Uterus (tissue), 4 donors: ENCODE measurements around the gene TRIM65. TPM values are rescaled to one million over a fixed set of nuclear protein-coding genes. Genes with fewer than 3 reads are reported as not detected.

Experiments used
- DNase-seq, 2 donors: peaks; one replicate each; pipeline ENCODE4 v3.0.0-alpha.2; 2019 to 2020
- H3K27ac ChIP-seq, 2 donors: fragments of 200-600 bp; sonication (generic); 1 replicate in 1 of 2; 2 replicates in 1 of 2; pipeline ENCODE4 v1.5.1; 2016 to 2018
- H3K27me3 ChIP-seq, 2 donors: fragments of 200-600 bp; sonication (generic); one replicate each; pipeline ENCODE4 v1.5.1; 2018 to 2019; ENCODE audit warnings: control low read depth in 1 of 2
- H3K36me3 ChIP-seq, 2 donors: fragments of 200-600 bp; sonication (generic); one replicate each; pipeline ENCODE4 v1.5.1; 2019; ENCODE audit warnings: control low read depth in 1 of 2
- H3K4me1 ChIP-seq, 2 donors: fragments of 200-600 bp; sonication (generic); one replicate each; pipeline ENCODE4 v1.5.1; 2018 to 2019; ENCODE audit warnings: control low read depth in 1 of 2
- H3K4me3 ChIP-seq, 2 donors: fragments of 200-600 bp; sonication (generic); 1 replicate in 1 of 2; 2 replicates in 1 of 2; pipeline ENCODE4 v1.5.1; 2018 to 2019; ENCODE audit warnings: mild to moderate bottlenecking in 1 of 2
- H3K9me3 ChIP-seq, 2 donors: fragments of 200-600 bp; sonication (generic); one replicate each; pipeline ENCODE4 v1.5.1; 2019; ENCODE audit warnings: control low read depth in 1 of 2
- POLR2A ChIP-seq, 2 donors: fragments of 450-650 bp; IDR thresholded peaks; one replicate each; pipeline ENCODE4 v1.6.1; 2016; ENCODE audit warnings: antibody characterized with exemption in 2 of 2, mild to moderate bottlenecking in 1 of 2, moderate library complexity in 1 of 2
- intact Hi-C: fragments of 100-400 bp; cut with DNase I; formaldehyde crosslinking; loops from one replicate; pipeline ENCODE4 v1.15.1; 2023; ENCODE audit warnings: low total_unique reads
- total RNA-seq, 4 donors: library from RNA; depleted of rRNA in 3 of 4; stranded (reverse); fragments of >200 nt in 3 of 4; gene quantifications; one replicate each; pipeline versions ENCODE4 v1.1.0 to v1.2.4, GENCODE V29; 2014 to 2023
- TF ChIP-seq, protein P1 (sequence below), 4 experiments: fragments of 200-600 bp in 2 of 4; fragments of 450-650 bp in 2 of 4; sonication (generic) in 2 of 4; IDR thresholded peaks; one replicate each; pipeline ENCODE4 v1.5.1; 2016 to 2019; ENCODE audit warnings: antibody characterized with exemption in 4 of 4, mild to moderate bottlenecking in 2 of 4, moderate library complexity in 1 of 4
- donor health status: DM: yes; HTN: yes; CAD: no.

TRIM65 gene
- total RNA-seq, 4 donors from 2014 or later: 20.0 to 36.9 (median 30.1) TPM

DNA sequence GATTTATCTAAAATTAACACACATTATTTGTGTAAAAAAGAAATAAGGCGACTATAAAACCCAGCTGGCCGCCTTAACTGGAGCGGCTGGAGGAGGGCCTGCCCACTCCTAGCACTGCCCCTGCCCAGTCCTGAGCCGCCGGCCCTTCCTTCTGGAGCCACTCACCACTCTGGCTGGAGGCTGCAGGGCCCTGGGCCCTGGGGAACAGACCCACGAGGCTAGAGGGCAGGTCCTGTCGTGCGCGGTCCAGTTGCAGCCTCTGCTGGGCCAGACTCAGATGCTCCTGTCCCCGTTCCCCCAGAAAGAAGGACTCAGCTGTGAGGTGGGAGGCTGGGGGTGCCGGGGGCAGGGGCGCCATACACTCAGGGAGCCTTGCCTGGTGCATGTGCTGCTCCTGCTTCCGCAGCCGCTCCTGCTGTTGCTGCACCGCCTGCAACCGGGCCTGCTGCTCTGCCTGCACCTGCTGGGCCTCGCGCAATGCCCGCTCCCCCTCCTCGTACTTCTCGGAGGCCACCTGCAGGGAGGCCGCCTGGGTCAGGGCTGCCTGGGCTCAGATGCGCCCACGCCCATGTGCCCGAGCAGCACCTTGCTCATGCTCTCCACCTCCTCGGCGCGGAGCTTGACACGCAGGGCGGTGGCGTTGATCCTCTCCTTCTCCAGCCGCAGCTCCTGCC is 16.9 kb upstream of the TRIM65 start:
- Histone ChIP-seq H3K27me3 (no peaks in the 10 kb centered on the region), H3K4me3 (no peak overlapping the region), H3K9me3 (no peaks in the 10 kb centered on the region), H3K27ac (no peak overlapping the region), H3K36me3 (no peaks in the 10 kb centered on the region), H3K4me1 (peaks cover 0 to 4% of the 10 kb centered on the region in 2 donors)
- TF ChIP-seq POLR2A (IDR thresholded peaks at IDR 0.05): no peak
- TF ChIP-seq, protein P1, sequence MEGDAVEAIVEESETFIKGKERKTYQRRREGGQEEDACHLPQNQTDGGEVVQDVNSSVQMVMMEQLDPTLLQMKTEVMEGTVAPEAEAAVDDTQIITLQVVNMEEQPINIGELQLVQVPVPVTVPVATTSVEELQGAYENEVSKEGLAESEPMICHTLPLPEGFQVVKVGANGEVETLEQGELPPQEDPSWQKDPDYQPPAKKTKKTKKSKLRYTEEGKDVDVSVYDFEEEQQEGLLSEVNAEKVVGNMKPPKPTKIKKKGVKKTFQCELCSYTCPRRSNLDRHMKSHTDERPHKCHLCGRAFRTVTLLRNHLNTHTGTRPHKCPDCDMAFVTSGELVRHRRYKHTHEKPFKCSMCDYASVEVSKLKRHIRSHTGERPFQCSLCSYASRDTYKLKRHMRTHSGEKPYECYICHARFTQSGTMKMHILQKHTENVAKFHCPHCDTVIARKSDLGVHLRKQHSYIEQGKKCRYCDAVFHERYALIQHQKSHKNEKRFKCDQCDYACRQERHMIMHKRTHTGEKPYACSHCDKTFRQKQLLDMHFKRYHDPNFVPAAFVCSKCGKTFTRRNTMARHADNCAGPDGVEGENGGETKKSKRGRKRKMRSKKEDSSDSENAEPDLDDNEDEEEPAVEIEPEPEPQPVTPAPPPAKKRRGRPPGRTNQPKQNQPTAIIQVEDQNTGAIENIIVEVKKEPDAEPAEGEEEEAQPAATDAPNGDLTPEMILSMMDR (IDR thresholded peaks at IDR 0.05): no peak
- no peak for DNase-seq
- intact Hi-C loops: no loop called here

DNA sequence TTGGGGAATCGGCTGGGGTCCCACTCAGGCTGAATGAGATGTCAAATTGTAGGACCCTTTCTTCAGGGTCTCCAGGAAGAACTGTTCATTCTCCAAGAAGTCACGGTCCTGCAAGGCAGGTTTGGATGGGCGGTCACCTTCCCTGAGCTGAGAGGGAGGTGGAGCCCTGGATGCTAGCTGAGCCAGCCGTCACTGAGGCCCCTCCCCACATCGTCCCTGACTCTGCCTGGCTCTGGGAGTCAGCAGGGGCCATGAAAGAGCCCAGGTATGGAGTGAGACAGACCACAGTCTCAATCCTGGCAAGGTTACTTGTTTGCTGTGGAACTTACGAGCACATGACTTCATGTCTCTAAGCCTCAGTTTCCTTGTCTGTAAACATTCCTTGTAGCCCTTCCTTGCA is 13.9 kb upstream of the TRIM65 start:
- no peak for TF ChIP-seq POLR2A (IDR thresholded peaks at IDR 0.05)
- TF ChIP-seq, protein P1 (IDR thresholded peaks at IDR 0.05): no peak
- H3K27ac ChIP-seq: peak overlapping the region; percentile 39 to 81

DNA sequence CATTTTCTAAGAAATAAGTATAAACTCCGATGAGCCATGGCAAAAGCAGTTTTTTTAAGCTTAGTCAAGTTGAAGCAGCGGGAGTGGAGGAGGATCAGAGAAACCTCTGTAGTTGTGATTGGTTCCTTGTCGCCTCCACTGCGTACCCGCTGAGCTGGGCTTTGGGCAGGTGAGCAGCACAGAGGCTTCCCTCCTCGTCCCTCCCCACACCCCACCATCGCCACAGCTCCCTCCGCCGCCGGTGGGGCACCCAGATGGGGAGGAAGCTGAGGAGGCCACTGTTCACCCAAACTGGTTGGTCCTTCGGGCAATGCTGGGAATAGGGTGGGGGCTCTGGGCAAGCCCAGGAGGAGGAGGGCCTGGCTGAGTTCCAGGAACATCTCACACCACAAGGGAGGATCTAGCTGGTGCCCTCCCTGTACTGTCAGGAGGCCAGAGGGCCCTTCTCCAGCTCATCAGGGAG is 13.1 kb upstream of the TRIM65 start:
- no peaks in the 10 kb centered on the region for H3K27me3 ChIP-seq
- intact Hi-C loops: no loop called here
- H3K27ac ChIP-seq: peak overlapping the region; percentile 39 to 81
- no peak overlapping the region for H3K4me3 ChIP-seq
- TF ChIP-seq, protein P1 (IDR thresholded peaks at IDR 0.05): no peak
- no peak for TF ChIP-seq POLR2A (IDR thresholded peaks at IDR 0.05)
- no peaks in the 10 kb centered on the region for H3K36me3 ChIP-seq
- DNase-seq: peak; percentile 80 to 87
- H3K4me1 ChIP-seq: peaks cover 0 to 4% of the 10 kb centered on the region in 2 donors
- H3K9me3 ChIP-seq: no peaks in the 10 kb centered on the region

More for the DNA sequence above, 13.9 kb upstream of the TRIM65 start:
- intact Hi-C loops: no loop called here
- Histone ChIP-seq H3K27me3 (no peaks in the 10 kb centered on the region), H3K4me1 (peaks cover 0 to 4% of the 10 kb centered on the region in 2 donors), H3K9me3 (no peaks in the 10 kb centered on the region), H3K4me3 (no peak overlapping the region), H3K36me3 (no peaks in the 10 kb centered on the region)
- no peak for DNase-seq

DNA sequence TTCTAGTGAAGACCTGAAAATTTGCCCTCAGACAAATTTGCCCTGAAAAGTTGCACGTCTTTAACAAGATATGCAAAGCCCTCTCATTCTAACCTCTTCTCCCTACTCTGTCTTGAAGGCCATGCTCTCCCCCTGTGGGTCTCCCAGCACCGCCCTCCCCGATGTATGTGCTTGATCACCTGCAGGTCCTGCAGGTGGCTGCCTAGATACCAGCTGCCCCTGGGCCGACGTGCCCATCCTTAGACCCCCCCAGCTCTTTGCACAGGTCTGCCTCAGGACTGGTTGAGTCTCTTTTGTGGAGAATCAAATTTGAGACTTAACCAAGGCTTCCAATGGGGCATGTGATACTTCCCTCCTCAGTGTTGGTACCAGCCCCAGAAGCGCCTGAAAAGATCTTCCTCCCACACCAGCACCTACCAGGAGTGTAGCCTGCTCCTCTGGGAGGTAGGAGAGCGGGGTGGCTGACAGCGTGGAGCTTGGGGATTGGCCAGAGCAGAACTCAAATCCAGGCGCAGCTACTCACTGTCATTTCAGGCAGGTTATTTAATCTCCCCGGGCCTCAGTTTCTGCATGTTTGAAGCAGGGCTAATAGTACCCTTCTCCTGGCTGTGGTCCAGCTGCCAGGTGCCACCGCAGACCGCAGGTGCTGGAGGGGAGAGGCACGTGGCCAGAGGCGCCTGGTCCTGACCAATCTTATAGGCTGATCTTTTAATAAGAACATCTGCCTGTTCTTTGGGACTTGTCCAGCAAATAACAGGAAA is 12.5 kb upstream of the TRIM65 start:
- Histone ChIP-seq H3K9me3 (no peaks in the 10 kb centered on the region), H3K36me3 (no peaks in the 10 kb centered on the region), H3K27ac (peak overlapping the region; percentile 39 to 81), H3K27me3 (no peaks in the 10 kb centered on the region), H3K4me1 (peaks cover under 1 to 4% of the 10 kb centered on the region in 2 donors), H3K4me3 (no peak overlapping the region)
- peak in 1 of 2 donors; percentile 24 for DNase-seq
- intact Hi-C loops: no loop called here
- TF ChIP-seq, protein P1 (IDR thresholded peaks at IDR 0.05): no peak
- no peak for TF ChIP-seq POLR2A (IDR thresholded peaks at IDR 0.05)

DNA sequence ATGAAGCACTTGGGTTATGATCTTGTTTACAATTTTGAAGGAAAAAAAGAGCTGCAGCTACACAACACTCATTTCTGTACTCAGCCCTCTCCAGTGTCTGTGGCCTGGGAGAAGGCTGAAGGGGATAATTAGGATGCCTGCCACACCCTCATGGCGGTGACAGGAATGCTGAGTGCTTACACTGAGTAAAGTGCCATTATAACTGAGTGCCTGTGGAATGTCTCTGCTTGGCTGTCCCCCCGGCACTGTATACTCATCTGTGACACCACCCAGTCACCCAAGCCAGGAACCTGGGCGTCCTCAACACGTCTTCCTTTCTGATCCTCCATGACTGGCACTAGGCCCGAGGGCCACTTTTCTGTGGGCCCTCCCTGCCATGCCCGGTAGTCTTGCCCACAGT is 11.4 kb upstream of the TRIM65 start:
- H3K27ac ChIP-seq: no peak overlapping the region
- DNase-seq: no peak
- no peak for TF ChIP-seq POLR2A (IDR thresholded peaks at IDR 0.05)
- TF ChIP-seq, protein P1 (IDR thresholded peaks at IDR 0.05): no peak

More for the DNA sequence above, 11.4 kb upstream of the TRIM65 start:
- Histone ChIP-seq H3K27me3 (no peaks in the 10 kb centered on the region), H3K4me1 (peaks cover 4 to 7% of the 10 kb centered on the region in 2 donors), H3K4me3 (no peak overlapping the region), H3K36me3 (no peaks in the 10 kb centered on the region), H3K9me3 (no peaks in the 10 kb centered on the region)
- intact Hi-C loops: no loop called here
